Gastrocnemius medialis (tissue), 4 donors: ENCODE results near the gene UMAD1.

Source experiments
- CTCF ChIP-seq, 5 experiments: fragments of 450-650 bp in 3 of 5; fragments of 200-600 bp in 2 of 5; sonication (generic) in 2 of 5; IDR thresholded peaks in 4 of 5; conservative IDR thresholded peaks in 1 of 5; 1 replicate in 4 of 5; 2 replicates in 1 of 5; pipeline ENCODE4 v1.5.1; 2016 to 2019; ENCODE audit warnings: antibody characterized with exemption in 5 of 5, mild to moderate bottlenecking in 3 of 5, moderate library complexity in 3 of 5
- POLR2A ChIP-seq, 2 donors: fragments of 450-650 bp; IDR thresholded peaks; one replicate each; pipeline ENCODE4 v1.6.1; 2017; ENCODE audit warnings: antibody characterized with exemption in 2 of 2, mild to moderate bottlenecking in 2 of 2, moderate library complexity in 2 of 2

GRCh38 chr7:7805511-7806153 is 165.1 kb downstream of the UMAD1 start:
- no peak for TF ChIP-seq POLR2A (IDR thresholded peaks at IDR 0.05)
- TF ChIP-seq CTCF (IDR thresholded peaks at IDR 0.05 in 4 of 5, conservative IDR thresholded peaks at IDR 0.05 in 1 of 5) = no peak
